Motor neuron (in vitro differentiated cells): ENCODE data around the gene LRRC3. TPM values are rescaled to one million over a fixed set of nuclear protein-coding genes. Genes with fewer than 3 reads are reported as not detected.
"Not testable (repeated sequence)": the region's sequence is repeated elsewhere in the genome, so short reads cannot be mapped to it uniquely, and the experiment has no call there.

Experiments
- ATAC-seq, 8 experiments: fragments of 200-7000 bp; cut with Tn5 transposase; replicated peaks in 6 of 8; 2 replicates each; pipeline ENCODE4 v1.8.0; 2021; ENCODE audit warnings: mild to moderate bottlenecking in 8 of 8, moderate library complexity in 8 of 8
- H3K27ac ChIP-seq, 2 donors: fragments of 250-450 bp; sonication (Bioruptor Pico); 2 replicates each; pipeline ENCODE4 v1.9.0; 2021; ENCODE audit warnings: antibody characterized with exemption in 2 of 2, mild to moderate bottlenecking in 2 of 2, moderate library complexity in 1 of 2
- H3K4me1 ChIP-seq, 2 donors: fragments of 250-450 bp; sonication (Bioruptor Pico); replicated peaks in 1 of 2; 2 replicates each; pipeline ENCODE4 v1.6.1; 2021; ENCODE audit warnings: antibody characterized with exemption in 2 of 2, mild to moderate bottlenecking in 2 of 2, moderate library complexity in 1 of 2
- H3K4me3 ChIP-seq, 5 donors: fragments of 250-450 bp; sonication (Bioruptor Pico); 2 replicates each; pipeline ENCODE4 v1.9.0; 2021; ENCODE audit warnings: antibody characterized with exemption in 5 of 5, mild to moderate bottlenecking in 5 of 5, moderate library complexity in 4 of 5
- WGBS, 10 experiments: fragments of 450-650 bp; shearing (Covaris generic); methylation state at CpG; one replicate each; pipeline ENCODE4 v1.0.0; 2022; 5-methylcytosine and 5-hydroxymethylcytosine counted together
- in situ Hi-C, 9 experiments: fragments of 400-800 bp; cut with MboI; loops; one replicate each; pipeline ENCODE4 v1.15.0; 2021; ENCODE audit warnings: low sequenced_read_pairs in 9 of 9, low pct_unique_long_range_greater_than_20kb in 2 of 9; ENCODE audit not compliant: unreplicated experiment in 9 of 9
- total RNA-seq, 8 experiments: library from RNA; unstranded; fragments of 300-600 nt; gene quantifications; 2 replicates each; pipeline versions ENCODE4 v1.2.3 to v1.2.4, GENCODE V29; 2022

Gene LRRC3
- total RNA-seq, 8 experiments from 2014 or later: 0.18 to 4.8 (median 2.6) TPM

- in situ Hi-C loops: loop anchor here in 1 of 9 experiments (25.0 kb wide), 1 partner anchor 291 kb away; no protein-coding TSS in a partner anchor
- Histone ChIP-seq H3K4me3 (no peak overlapping the region), H3K4me1 (peaks cover 23 to 27% of the 10 kb centered on the region in 2 donors), H3K27ac (no peak overlapping the region)
- WGBS, 10 experiments: 10 to 100% (median 59%) methylated on average over 1 to 12 of the region's 16 CpGs; no CpG with 5 or more reads in 2 of the 10 experiments
- peak in 2 of 8 experiments; percentile 55 to 84 for ATAC-seq
Measured at GRCh38 chr21:44495611-44496563, 40.6 kb downstream of the LRRC3 start.

DNA sequence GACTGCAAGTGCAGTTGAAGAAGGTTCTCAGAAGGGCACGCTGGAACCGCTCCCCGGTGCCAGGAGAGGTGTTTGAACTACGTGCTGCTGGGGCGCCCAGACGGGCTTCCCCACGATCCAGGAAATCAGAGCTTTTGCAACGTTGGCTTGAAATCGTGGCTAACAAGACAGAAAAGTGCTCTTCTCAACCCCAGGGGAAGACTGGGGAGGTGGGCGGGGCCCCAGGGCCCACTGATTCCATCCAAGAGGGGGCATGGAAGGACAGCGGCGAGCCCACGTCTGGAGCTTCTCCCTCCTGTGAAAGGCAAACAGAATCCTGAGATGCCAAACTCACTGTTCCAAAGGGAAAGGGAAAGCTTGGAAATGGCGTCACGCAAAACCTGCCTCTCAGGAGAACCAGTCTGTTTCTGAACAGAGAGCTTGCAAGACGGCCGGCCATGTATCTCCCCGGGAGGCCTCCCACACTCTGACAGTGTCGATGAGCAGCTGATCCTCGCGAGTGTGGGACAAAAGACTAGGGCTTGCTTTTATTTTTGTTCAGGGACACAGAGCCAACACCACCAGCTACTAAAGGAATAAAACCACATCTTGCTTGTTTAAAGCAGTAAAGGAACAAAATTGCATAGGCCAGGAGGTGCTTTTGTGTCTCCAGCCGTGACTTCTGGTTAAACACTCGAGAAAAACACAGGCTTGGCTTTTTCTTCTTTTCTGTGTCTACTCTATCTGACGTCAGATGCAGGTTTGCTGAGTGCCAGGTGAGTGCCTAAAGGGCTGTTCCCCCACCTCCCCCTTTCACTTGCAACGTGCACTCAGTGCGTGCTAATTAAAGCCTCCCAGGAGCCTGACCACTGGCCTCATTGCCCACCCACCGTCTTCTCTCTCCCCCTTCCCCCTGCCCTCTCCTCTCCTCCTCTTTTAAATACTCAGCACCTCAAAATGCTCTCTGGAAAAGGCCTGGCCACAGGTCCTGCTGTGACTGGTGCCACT lies 41.5 kb downstream of the LRRC3 start:
- H3K4me3 ChIP-seq: no peak overlapping the region
- H3K4me1 ChIP-seq: peaks cover 23 to 27% of the 10 kb centered on the region in 2 donors
- whole genome bisulfite sequencing, 10 experiments: 0 to 60% (median 46%) methylated on average over 1 to 21 of the region's 27 CpGs; no CpG with 5 or more reads in 4 of the 10 experiments
- peak in 5 of 8 experiments; percentile 68 to 78 (median 73) for ATAC-seq
- H3K27ac ChIP-seq: peak overlapping the region; percentile 7 to 57
- in situ Hi-C loops: loop anchor here in 1 of 9 experiments (25.0 kb wide), 1 partner anchor 290 kb away; no protein-coding TSS in a partner anchor

DNA sequence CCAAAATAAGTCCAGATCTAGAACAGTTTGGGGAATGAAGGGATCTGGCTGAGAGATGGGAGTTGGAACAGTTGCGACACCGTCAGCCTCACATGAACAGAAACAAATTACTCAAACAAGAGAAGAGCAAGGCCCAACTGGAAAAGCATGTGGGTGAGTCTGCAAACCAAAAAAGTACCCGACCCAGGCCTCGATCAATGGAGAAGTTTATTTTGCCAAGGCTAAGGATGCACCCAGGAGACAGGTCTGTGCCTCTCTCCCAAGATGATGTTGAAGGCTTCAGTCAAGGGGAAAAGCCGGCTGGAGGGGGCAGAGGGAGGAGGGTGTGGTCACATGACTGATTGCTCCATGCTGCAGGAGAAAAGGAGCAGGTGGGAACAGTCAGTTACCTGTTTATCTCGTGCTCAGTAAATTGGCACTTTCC lies 42.4 kb downstream of the LRRC3 start:
- Histone ChIP-seq H3K4me1 (peaks cover 23 to 27% of the 10 kb centered on the region in 2 donors), H3K4me3 (no peak overlapping the region), H3K27ac (peak overlapping the region in 1 of 2 donors; percentile 57)
- WGBS, 10 experiments: 0 to 80% (median 40%) methylated on average over 1 to 4 of the region's 6 CpGs; no CpG with 5 or more reads in 3 of the 10 experiments
- in situ Hi-C loops: loop anchor here in 1 of 9 experiments (25.0 kb wide), 1 partner anchor 290 kb away; no protein-coding TSS in a partner anchor
- ATAC-seq: peak in 1 of 8 experiments; percentile 22

DNA sequence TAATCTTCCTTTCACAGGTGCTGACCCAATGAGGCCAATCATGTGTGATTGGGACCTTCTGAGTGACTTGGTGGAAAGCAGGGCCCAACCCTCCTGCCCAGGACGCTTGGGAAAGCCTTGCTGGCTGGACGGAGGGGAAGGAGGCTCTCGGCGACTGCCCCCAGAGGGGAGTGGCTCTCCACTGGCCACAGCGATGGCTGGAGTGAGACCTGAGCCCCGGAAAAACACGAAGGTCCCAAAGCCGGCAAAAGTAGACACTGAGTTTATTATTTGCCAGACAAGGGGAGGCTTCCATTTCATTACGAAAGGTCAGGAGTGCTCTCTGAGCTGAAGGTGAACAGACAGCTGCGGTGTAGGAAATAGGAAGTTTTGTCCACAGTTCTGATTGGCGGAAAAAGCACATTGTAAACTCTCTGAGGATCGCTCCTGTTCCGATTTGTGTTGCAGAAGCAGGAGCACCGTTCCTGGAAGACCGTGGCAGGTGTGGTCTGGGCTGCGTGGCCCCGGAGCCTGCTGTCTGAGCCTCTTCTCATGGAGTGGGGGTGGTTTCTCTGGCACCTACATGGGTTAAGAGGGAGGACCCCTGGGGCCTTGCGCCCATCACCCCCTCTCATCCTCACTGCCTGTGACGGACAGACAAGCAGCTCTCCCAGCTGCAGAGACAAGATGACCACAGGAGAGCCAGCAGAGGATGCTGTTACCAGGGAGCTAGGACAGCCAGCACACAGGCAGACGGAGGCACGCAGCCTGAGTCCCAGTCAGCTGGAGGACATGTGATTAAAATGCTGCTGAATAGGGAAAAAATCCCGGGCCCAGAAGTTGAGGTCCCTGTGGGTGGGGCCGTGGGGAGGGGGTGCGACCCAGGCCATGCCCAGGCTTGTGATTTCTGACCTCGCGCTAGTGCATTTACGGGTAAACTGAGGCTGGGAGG lies 43.2 kb downstream of the LRRC3 start:
- H3K4me1 ChIP-seq: peaks cover 23 to 27% of the 10 kb centered on the region in 2 donors
- no peak overlapping the region for H3K27ac ChIP-seq
- peak in 2 of 8 experiments; percentile 23 to 54 for ATAC-seq
- WGBS, 10 experiments: 53 to 100% (median 81%) methylated on average over 1 to 11 of the region's 27 CpGs; no CpG with 5 or more reads in 3 of the 10 experiments
- in situ Hi-C loops: loop anchor here in 1 of 9 experiments (25.0 kb wide), 1 partner anchor 289 kb away; no protein-coding TSS in a partner anchor
- no peak overlapping the region for H3K4me3 ChIP-seq

DNA sequence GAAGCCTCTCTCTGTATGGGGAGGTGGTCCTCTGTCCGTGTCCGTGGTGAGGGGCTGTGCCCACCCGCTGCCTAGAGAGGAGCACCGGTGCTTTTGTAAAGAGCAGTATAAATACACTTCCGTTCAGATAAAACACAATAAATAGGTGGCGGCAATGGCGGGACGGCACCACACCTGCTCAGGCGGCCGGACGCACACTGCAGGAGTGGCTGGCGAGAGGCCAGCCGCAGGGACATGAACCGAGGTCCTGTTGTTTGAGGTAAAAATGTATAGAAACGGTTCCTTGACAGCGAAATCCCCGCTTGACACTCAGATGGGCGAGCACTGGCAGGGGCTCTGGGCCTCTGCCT lies 43.9 kb downstream of the LRRC3 start:
- Histone ChIP-seq H3K4me1 (peaks cover 23 to 27% of the 10 kb centered on the region in 2 donors), H3K4me3 (no peak overlapping the region), H3K27ac (no peak overlapping the region)
- peak in 1 of 8 experiments; percentile 9 for ATAC-seq
- in situ Hi-C loops: loop anchor here in 1 of 9 experiments (25.0 kb wide), 1 partner anchor 288 kb away; no protein-coding TSS in a partner anchor
- WGBS, 10 experiments: 0 to 100% (median 60%) methylated on average over 1 to 2 of the region's 18 CpGs; no CpG with 5 or more reads in 6 of the 10 experiments

GRCh38 chr21:44499631-44500030 lies 44.3 kb downstream of the LRRC3 start:
- H3K4me1 ChIP-seq: peaks cover 23 to 27% of the 10 kb centered on the region in 2 donors
- ATAC-seq: peak in 2 of 8 experiments; percentile 6 to 15
- WGBS, 10 experiments: 60 to 98% (median 93%) methylated on average over 2 to 9 of the region's 23 CpGs; no CpG with 5 or more reads in 7 of the 10 experiments
- in situ Hi-C loops: loop anchor here in 5 of 9 experiments (25.0 kb wide), 1 partner anchor 288 kb away; no protein-coding TSS in a partner anchor
- H3K4me3 ChIP-seq: no peak overlapping the region
- no peak overlapping the region for H3K27ac ChIP-seq

GRCh38 chr21:44500111-44500510 lies 44.8 kb downstream of the LRRC3 start:
- no peak overlapping the region for H3K4me3 ChIP-seq
- no peak for ATAC-seq
- H3K4me1 ChIP-seq: peaks cover 23 to 27% of the 10 kb centered on the region in 2 donors
- 0 to 95% (median 85%) methylated on average over 1 to 11 of the region's 19 CpGs; no CpG with 5 or more reads in 4 of the 10 experiments for WGBS, 10 experiments
- H3K27ac ChIP-seq: no peak overlapping the region
- in situ Hi-C loops: loop anchor here in 4 of 9 experiments (25.0 kb wide), 1 partner anchor 287 kb away; no protein-coding TSS in a partner anchor

- Histone ChIP-seq H3K4me1 (peaks cover 15 to 16% of the 10 kb centered on the region in 2 donors), H3K27ac (no peak overlapping the region), H3K4me3 (no peak overlapping the region)
- in situ Hi-C loops: loop anchor here in 4 of 9 experiments (25.0 kb wide), 1 partner anchor 285 kb away; no protein-coding TSS in a partner anchor
- no peak for ATAC-seq
- WGBS, 10 experiments: 50 to 100% (median 89%) methylated on average over 1 to 14 of the region's 27 CpGs; no CpG with 5 or more reads in 1 of the 10 experiments
Measured at GRCh38 chr21:44502171-44502958, 47.1 kb downstream of the LRRC3 start.

DNA sequence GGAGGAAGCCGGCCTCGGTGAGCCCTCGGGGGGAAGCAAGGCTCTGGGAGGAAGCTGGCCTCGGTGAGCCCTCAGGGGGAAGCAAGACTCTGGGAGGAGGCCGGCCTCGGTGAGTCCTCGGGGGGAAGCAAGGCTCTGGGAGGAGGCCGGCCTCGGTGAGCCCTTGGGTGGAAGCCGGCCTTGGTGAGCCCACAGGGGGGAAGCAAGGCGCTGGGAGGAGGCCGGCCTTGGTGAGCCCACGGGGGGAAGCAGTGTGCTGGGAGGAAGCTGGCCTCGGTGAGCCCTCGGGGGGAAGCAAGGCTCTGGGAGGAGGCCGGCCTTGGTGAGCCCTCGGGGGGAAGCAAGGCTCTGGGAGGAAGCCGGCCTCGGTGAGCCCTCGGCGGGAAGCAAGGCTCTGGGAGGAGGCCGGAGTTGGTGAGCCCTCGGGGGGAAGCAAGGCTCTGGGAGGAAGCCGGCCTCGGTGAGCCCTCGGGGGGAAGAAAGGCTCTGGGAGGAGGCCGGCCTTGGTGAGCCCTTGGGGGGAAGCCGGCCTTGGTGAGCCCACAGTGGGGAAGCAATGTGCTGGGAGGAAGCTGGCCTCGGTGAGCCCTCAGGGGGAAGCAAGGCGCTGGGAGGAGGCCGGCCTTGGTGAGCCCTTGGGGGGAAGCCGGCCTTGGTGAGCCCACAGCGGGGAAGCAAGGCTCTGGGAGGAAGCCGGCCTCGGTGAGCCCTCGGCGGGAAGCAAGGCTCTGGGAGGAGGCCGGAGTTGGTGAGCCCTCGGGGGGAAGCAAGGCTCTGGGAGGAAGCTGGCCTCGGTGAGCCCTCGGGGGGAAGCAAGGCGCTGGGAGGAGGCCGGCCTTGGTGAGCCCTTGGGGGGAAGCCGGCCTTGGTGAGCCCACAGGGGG lies 47.9 kb downstream of the LRRC3 start:
- not testable (repeated sequence) for ATAC-seq, H3K4me1 ChIP-seq, H3K27ac ChIP-seq, H3K4me3 ChIP-seq
- 80 to 85% methylated on average over 1 to 4 of the region's 44 CpGs; no CpG with 5 or more reads in 8 of the 10 experiments for WGBS, 10 experiments
- in situ Hi-C loops: loop anchor here in 4 of 9 experiments (25.0 kb wide), 1 partner anchor 284 kb away; no protein-coding TSS in a partner anchor

DNA sequence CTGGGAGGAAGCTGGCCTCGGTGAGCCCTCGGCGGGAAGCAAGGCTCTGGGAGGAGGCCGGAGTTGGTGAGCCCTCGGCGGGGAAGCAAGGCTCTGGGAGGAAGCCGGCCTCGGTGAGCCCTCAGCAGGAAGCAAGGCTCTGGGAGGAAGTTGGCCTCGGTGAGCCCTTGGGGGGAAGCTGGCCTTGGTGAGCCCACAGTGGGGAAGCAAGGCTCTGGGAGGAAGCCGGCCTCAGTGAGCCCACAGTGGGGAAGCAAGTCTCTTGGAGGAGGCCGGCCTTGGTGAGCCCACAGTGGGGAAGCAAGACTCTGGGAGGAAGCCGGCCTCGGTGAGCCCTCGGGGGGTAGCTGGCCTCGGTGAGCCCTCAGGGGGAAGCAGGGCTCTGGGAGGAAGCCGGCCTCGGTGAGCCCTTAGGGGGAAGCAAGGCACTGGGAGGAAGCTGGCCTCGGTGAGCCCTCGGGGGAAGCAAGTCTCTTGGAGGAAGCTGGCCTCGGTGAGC lies 48.6 kb downstream of the LRRC3 start:
- H3K4me3 ChIP-seq: no peak overlapping the region
- no peak for ATAC-seq
- in situ Hi-C loops: loop anchor here in 4 of 9 experiments (25.0 kb wide), 1 partner anchor 283 kb away; no protein-coding TSS in a partner anchor
- peaks cover 6 to 8% of the 10 kb centered on the region in 2 donors for H3K4me1 ChIP-seq
- WGBS, 10 experiments: 50 to 93% (median 80%) methylated on average over 2 to 7 of the region's 20 CpGs; no CpG with 5 or more reads in 5 of the 10 experiments
- H3K27ac ChIP-seq: no peak overlapping the region
